Measurements from ENCODE around the gene CDH4. TPM values are rescaled to one million over a fixed set of nuclear protein-coding genes. Genes with fewer than 3 reads are reported as not detected.

CDH4 gene
- polyA plus RNA-seq, 3 donors = 6.9 to 8.7 (median 7.9) TPM

DNA sequence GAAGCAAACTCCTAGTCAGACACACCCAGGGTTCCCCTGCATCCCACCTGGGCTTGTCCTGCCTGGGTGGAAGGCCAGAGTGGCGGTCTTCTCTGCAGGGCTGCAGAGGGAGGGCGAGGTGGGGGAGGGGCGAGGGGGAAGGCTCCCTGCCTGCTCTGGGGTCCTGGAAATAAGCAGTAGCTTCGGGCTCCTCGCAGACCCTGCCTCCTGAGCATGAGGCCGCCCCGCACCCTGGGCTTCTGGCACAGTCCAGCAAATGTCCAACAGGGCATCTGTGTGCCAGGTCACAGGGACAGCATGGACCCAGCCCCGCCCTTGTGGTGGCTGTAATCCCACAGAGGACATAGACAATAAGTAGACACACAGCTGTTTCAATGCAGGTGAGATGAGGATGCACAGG lies 619.9 kb downstream of the CDH4 start:
- DNase-seq (ENCODE audit: extremely low read depth in 1 of 11, low read depth in 9 of 11, low spot score in 4 of 11) = no peak

DNA sequence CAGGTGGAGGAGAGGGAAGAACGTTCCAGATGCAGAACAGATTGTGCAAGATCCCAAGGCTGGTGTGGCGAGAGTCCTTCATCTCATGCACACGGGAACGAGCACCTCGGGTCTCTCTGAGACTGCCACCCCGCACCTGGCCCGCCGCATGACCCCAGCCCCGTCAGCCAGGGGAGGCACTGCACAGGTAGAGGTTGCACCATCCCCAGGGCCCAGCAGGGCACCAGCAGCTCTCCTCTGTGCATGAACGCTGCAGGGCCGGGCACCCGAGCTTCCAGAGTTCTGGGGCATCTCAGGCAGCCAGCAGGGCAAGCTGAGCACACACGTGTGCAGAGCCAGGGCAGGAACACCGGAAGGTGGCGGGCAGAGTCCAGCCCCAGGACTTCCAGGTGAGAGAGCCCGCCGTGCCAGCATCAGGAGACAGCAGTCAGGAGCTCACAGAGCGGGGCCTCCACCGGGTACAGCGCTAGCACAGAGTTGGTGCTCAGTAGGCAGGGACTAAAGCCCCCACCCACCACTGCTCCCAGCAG lies 620.4 kb downstream of the CDH4 start:
- no peak for DNase-seq (ENCODE audit: extremely low read depth in 1 of 11, low read depth in 9 of 11, low spot score in 4 of 11)

DNA sequence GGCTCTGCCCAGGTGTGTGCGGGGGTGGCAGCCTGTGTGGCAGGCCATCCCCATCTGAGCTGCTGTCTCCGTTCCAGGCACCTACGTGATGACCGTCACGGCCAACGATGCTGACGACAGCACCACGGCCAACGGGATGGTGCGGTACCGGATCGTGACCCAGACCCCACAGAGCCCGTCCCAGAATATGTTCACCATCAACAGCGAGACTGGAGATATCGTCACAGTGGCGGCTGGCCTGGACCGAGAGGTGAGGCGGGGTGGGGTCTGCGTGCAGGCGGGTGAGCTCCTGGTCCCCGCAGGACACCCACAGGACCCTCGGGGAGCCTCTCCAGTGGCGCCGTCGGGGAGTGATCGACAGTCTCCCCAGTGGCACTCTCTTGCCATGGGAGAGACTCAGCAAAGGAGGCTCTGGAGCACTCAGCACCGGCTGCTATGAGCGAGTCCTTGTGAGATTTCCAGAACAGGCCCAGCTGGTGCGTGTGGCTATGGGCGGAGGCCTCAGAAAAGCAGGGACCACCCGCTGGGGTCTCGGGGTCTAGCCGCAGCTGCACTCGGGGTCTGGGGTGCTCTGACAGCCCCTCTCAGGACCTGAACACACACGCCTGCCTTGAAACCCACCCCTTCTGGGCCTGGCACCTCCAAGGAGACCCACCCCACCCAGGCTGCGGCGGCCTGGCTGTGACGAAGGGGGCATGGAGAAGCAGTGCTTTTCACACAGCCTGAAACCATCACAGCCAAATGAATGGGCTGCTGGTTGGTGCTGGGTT lies 621.8 kb downstream of the CDH4 start:
- no peak for DNase-seq (ENCODE audit: extremely low read depth in 1 of 11, low read depth in 9 of 11, low spot score in 4 of 11)

DNA sequence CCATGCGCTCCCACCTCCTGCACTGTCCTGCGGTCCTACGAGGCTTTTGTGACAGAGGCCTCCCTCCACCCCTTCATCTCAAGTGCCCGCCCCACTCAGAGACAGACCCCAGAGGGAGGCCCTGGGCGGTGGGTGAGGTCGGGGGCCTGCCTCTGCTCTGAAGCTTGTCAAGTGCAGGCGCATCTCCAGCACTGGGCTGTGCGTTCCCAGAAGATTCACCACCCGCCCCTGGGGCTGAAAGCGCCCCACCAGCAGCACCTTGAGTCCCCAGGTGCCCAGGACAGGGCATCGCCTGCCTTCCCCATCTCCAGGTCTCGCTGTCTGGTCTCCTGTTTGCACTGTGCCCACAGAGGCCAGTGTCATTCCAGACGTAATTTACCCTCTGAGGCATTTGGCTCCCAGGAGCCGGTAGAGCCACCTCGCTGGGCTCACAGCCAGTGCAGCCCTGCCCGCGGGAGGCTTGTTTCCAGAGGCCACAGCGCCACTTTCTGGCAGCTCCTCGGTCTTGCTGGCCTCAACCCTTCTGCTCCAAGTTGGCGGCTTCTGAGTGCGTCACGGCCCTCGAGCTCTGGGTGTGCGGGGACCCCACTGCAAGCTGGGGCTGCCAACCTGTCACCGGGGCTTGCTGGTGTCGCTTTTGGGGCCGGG lies 622.5 kb downstream of the CDH4 start:
- DNase-seq (ENCODE audit: extremely low read depth in 1 of 11, low read depth in 9 of 11, low spot score in 4 of 11) = no peak

DNA sequence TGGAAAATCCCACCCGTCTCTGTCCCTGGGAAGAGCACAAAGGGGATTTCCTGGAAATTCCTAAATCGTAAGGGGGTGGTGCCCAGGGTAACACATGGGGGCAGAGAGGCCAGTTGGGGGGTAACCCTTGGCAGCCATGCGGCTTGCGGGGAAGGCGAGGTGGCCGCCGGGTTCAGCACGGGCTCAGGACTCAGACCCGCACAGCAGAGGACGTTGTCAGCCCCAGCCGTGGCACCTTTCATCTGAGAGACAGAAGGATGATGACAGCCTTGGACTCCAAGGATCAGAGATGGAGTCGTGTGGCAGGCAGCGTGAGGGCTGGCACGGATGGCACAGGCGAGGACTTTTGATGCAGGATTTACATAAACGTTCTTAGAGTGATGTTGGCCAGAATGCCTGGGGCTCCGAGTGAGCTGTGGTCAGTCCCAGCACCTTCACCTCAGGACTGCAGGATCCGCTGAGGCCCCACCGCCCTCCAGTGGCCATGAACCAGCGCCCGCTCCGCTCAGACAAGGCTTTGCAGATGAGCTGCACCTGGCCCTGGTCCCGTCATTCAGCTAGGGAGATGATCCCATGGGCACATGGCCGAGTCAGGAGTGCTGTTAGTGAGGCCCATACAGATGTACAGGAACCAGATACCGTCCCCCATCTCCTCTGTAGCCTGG lies 623.3 kb downstream of the CDH4 start:
- DNase-seq (ENCODE audit: extremely low read depth in 1 of 11, low read depth in 9 of 11, low spot score in 4 of 11) = no peak

DNA sequence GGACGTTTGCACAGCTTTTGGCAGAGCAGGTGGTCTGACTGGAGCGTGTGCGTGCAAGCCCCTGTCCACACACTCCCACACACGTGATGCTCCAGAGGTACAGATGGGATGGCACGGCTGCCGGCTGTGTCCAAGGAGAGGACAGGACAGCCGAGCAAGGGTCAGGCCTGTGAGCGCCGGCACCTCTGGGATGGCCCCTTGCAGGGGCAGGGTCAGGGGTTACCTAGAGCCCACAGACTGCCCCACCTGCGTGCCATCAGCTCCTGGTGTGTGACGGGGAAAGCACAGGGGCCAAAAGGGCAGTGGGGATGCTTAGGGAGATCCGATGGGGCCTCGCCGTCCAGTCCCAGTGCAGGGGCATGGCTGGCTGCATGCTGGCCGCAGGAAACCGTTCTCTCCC lies 623.9 kb downstream of the CDH4 start:
- DNase-seq (ENCODE audit: extremely low read depth in 1 of 11, low read depth in 9 of 11, low spot score in 4 of 11) = no peak

DNA sequence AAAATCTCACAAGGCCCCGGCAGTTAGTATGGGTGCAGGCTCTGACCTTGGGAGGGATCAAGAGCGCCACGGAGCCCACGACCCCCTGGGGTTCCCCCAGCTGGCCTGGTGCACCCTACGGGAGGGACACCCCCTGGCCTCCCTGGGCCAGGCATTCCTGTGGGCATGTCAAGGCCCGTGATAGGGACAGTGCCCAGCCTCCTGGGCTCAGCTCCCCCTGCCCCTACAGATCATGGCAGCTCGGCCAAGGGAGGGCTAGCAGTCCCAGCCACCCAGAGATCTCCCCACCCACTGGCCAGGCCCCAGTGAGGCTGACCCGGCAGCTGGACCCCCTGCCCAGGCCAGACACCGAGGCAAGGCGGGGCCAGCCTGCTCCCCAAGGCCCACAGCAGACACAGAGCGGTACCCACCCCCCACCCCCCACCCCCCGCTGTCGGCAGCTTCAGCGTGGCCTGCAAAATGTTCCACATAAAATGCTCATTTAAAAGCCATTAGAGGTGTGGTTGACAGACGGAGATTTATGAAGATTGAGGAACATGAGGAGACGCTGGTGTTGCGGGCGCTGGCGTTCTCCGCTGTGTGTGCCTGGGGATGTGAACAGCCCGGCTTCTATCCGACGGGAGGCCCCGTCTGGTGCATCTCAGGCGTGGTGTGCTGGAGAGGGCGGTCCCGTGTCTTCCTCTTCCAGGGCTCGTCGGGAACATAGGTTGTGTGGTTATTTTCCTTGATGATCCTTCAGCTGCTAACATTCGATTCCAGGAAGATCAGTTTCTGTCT lies 625.1 kb downstream of the CDH4 start:
- no peak for DNase-seq (ENCODE audit: extremely low read depth in 1 of 11, low read depth in 9 of 11, low spot score in 4 of 11)

DNA sequence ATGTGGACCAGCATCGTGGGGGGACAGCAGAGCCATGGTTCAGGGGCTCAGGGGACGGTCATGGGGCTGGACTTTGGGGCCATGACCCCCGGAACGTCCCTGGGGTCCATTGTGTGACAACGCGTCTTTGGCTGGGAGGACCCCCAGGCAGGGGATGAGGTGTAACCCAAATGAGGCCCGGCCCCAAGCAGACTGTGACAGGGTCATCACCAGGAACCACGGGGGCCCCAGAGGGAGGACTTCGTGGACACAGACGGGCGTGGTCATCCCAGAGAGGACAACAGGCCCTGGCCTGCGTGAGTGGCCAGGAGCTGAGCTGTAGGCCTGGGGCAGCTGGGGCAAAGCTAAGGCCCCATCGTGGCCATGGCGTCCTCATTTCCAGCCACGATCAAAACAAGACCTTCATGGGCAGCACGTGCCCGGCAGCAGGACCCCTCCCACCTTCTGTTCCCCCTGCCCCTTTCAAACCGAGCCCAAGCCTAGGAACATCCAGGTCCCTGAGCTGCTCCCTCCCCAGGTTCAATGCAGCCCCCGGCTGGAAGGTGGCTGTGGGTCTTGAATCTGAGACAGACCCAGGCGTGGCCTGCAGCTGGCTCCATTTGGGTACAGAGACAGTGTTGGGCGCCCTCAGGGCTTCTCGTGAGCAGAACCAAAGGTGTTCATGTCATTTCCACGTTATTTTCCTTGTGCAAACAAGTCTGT lies 625.9 kb downstream of the CDH4 start:
- no peak for DNase-seq (ENCODE audit: extremely low read depth in 1 of 11, low read depth in 9 of 11, low spot score in 4 of 11)

DNA sequence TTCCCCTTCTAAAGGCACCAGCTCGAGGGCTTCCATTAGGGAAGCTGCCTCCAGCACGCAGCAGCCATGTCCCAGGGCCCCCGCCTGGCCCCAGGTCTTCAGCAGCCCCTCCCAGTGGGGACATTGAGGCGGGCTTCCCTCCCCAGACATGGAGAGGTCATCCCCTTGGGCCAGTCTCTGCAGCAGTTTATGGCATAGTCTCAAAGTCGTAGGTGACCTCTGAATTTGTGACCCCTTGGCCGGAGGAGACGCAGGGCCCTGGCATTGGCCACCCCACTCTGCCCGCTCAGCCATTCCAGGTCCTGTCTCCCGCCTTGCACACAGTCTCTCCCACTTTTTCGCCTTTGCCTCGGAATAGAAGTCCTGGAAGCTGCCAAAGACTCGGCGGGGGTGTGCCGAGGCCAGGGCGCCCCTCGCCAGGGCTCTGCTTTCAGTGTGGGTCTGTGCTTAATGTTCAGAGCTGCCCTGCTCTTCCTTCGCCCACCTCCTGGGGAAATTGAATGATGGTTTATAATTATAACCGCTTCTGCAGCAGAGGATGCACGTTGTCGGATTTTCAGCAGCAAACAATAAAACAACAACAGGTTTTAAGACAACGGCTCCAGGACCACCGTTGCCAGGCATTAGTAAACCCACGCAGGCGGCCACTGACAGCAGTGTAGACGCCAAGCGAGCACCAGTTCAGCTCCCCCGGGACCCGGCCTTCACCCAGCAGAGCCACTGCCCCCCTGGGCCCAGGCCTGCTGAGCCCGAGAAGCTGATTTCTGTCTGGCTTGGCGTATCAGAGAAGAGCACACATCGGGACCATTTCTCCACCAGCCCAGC lies 626.6 kb downstream of the CDH4 start:
- DNase-seq (ENCODE audit: extremely low read depth in 1 of 11, low read depth in 9 of 11, low spot score in 4 of 11) = no peak

DNA sequence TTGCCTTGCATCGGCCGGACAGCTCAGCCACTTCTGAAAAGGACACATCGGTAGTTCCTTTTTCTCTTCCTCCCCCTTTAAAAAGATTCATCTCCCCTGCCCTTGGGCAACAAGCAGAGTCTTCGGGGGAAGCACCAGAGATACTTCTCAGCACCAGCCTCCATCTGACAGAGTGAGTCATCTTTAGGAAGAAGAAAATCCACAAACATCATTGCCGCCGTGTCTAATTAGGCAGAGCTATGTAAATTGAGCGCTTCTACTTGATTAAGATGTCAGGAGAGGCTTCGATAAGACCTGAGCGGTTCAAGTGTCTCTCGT lies 627.2 kb downstream of the CDH4 start:
- no peak for DNase-seq (ENCODE audit: extremely low read depth in 1 of 11, low read depth in 9 of 11, low spot score in 4 of 11)

DNA sequence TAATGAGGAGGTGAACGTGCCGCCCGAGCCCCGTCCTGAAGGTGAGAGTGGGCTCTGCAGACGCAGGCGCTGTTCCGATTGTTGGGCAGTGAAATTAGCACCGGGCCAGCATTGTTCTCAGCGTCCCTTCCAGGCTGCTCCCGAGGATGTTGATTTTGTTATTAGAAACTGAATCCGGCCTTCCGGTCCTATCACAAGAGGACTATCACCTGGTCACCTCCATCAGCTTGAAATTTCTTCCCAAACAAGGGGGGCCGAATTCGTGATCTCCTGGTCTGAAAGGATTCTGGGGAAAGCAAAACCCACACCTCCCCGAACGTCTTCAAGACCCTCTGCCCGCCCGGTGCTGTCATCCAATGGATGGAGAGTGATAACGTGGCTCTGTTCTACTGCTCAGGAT lies 627.6 kb downstream of the CDH4 start:
- DNase-seq (ENCODE audit: extremely low read depth in 1 of 11, low read depth in 9 of 11, low spot score in 4 of 11) = no peak

DNA sequence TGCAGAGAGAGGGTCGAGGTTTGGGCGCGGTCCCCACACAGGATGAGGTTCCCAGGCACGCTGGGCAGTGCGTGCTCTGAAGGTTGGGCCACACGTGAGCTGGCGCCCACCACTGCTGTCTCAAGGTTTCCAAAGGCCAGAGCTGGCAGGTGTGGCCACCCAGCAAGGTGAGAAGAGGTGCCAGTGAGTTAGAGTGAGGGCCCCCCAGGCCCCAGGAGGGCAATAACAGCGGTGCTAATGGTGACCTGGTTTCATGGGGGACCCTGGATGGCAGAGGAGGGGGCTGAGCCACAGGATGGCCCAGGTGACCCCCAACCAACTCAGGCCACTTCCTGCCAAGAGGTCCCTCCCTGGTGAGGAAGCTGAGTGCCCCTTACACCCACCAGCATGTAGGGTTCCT lies 628.6 kb downstream of the CDH4 start:
- DNase-seq (ENCODE audit: extremely low read depth in 1 of 11, low read depth in 9 of 11, low spot score in 4 of 11) = no peak

DNA sequence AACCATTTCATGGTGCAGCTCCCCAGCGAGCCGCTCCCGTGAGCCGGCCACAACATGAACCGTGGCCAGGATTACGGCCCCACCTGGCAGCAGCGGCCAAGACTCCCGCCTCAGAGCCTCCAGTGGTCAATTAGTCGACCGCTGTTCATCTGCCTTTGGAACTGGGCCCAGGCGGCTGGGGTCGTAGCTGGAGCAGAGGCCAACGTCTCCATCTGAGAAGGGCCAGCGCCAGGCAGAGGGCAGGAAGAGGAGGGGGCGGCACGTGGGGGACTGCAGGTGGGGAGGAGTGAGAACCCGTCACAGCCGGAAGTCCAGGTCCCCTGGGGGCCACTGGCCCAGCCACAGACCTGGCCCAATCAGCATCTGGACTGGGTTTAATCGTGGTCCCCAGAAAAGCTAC lies 629.4 kb downstream of the CDH4 start:
- DNase-seq (ENCODE audit: extremely low read depth in 1 of 11, low read depth in 9 of 11, low spot score in 4 of 11) = no peak

DNA sequence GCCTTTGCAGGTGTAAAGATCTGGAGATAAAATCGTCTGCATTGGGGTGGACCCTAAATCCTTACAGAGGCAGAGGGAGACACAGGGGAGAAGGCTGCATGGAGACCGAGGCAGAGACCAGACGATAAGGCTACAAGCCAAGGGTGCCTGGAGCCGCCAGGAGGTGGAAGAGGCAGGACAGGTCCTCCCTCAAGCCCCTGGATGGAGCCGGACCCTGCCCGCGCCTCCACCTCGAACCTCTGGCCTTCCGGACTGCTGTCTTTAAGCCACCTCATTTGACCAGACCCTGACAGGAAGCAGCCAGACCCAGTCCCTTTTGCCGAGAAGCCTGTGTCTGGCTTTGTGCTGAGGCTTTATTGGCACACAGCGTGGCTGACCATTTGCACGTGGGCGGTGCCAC lies 629.8 kb downstream of the CDH4 start:
- DNase-seq (ENCODE audit: extremely low read depth in 1 of 11, low read depth in 9 of 11, low spot score in 4 of 11) = no peak

DNA sequence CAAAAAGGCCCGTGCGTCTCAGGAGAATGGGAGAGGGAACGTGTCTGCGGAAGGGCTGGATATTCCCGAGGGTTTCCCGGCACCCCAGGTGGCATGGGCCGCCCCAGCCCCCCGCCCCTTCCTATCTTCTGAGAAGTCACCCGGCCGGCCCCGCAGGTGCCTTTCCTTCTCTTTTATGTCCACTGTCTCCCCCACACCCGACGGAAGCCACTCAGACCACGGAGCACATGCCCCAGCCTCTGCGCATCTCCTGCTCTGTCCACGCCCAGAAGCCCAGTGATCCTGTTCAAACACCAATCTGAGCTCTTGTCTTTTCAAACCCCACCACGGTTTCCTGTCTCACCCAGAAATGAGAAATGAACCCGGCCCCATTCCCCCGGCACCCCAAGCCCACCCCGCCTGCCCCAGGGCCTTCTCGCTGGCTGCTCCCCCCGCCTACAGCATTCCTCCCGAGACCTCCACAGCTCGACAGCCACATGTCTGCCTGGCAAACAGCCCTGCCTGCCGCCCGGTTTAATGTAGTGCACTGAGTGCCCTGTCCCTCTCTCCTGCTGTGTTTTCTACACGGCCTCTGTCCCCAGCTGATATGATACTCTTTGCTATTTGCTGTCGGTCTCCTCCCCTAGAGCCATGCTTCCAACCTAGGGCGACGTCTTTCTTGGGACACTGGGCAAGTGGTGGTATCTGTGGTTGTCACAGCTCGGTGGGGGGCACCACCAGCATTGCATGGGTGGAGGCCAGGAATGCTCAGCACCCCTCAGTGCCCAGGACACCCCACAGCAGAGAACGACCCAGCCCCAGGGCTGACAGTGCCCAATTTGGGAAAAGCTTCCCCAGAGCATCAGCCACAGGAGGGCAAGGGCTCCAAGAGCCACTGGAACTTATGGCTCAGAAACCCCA lies 630.9 kb downstream of the CDH4 start:
- DNase-seq (ENCODE audit: extremely low read depth in 1 of 11, low read depth in 9 of 11, low spot score in 4 of 11) = no peak

DNA sequence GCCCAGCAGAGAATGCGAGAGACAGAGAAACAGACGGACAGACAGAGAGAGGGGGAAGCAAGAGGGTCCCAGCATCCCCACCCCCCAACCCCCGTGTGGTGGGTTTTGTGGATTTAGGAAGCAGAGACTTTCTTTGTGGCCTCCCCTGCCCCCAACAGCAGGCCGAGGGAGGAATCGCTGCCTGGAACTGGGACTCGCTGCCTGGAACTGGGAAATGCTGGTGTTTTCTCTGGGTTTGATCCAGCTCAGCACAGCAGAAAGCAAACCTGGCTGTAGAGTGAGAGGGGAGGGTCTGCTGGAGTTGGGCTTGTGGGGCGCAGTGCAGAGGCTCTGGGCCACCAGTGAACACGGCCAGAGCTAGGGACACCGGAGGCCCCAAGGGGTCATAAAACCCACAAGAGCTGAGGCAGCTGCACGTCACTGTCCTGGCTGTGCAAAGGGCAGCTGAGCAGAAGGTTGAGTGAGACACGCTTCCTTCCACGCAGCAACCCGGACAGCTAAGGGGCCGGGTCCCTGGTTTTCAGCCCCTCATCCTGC lies 631.9 kb downstream of the CDH4 start:
- no peak for DNase-seq (ENCODE audit: extremely low read depth in 1 of 11, low read depth in 9 of 11, low spot score in 4 of 11)

Measured in renal cortex interstitium (tissue), 11 donors.